ENCODE measurements around the gene RBM20.
"Not testable (repeated sequence)": the region's sequence is repeated elsewhere in the genome, so short reads cannot be mapped to it uniquely, and the experiment has no call there.

RBM20 gene

GRCh38 chr10:110643653-110644597, at the start of gene RBM20:
Gene RBM20 (plus strand): TSS chr10:110644336. CDS start chr10:110644455, 119 bp downstream.
- no peak for DNase-seq

- no peak for DNase-seq
These were observed 46.7 kb upstream of the RBM20 start for GRCh38 chr10:110597476-110597875.

GRCh38 chr10:110600487-110601101, 43.5 kb upstream of the RBM20 start:
- peak; percentile 79 for DNase-seq

- no peak for DNase-seq
These were observed 42.6 kb upstream of the RBM20 start for GRCh38 chr10:110601581-110601980.

- no peak for DNase-seq
These were observed 36.0 kb upstream of the RBM20 start for GRCh38 chr10:110608087-110608486.

- peak; percentile 37 for DNase-seq
These were observed 34.5 kb upstream of the RBM20 start for GRCh38 chr10:110609605-110610004.

GRCh38 chr10:110610308-110610774, 33.8 kb upstream of the RBM20 start:
- DNase-seq = peak; percentile 84

GRCh38 chr10:110610781-110611180, 33.4 kb upstream of the RBM20 start:
- not testable (repeated sequence) for DNase-seq

GRCh38 chr10:110612087-110612486, 32.0 kb upstream of the RBM20 start:
- no peak for DNase-seq

GRCh38 chr10:110612629-110613028, 31.5 kb upstream of the RBM20 start:
- DNase-seq = no peak

- no peak for DNase-seq
These were observed 30.7 kb upstream of the RBM20 start for GRCh38 chr10:110613341-110613995.

- no peak for DNase-seq
These were observed 30.1 kb upstream of the RBM20 start for GRCh38 chr10:110613996-110614495.

- DNase-seq = no peak
These were observed 28.9 kb upstream of the RBM20 start for GRCh38 chr10:110615057-110615747.

GRCh38 chr10:110616493-110617033, 27.6 kb upstream of the RBM20 start:
- DNase-seq = no peak

GRCh38 chr10:110617425-110618229, 26.5 kb upstream of the RBM20 start:
- no peak for DNase-seq

- no peak for DNase-seq
These were observed 25.9 kb upstream of the RBM20 start for GRCh38 chr10:110618230-110618610.

GRCh38 chr10:110619514-110620397, 24.4 kb upstream of the RBM20 start:
- no peak for DNase-seq

- no peak for DNase-seq
These were observed 23.8 kb upstream of the RBM20 start for GRCh38 chr10:110620398-110620719.

GRCh38 chr10:110623316-110623715, 20.8 kb upstream of the RBM20 start:
- DNase-seq = not testable (repeated sequence)

- DNase-seq = no peak
These were observed 18.7 kb upstream of the RBM20 start for GRCh38 chr10:110625356-110625894.

All from hematopoietic multipotent progenitor cell treated with erythropoietin and hydrocortisone succinate and interleukin-3 and kit ligand, for 8 days (in vitro differentiated cells).